ENCODE measurements around the gene ECT2.

- TF ChIP-seq CTCF (IDR thresholded peaks at IDR 0.05) (no peak), POLR2A (IDR thresholded peaks at IDR 0.05) (no peak), EP300 (IDR thresholded peaks at IDR 0.05) (no peak)
These were observed 48.3 kb upstream of the ECT2 start for GRCh38 chr3:172702256-172702655.

All from ovary (tissue), 3 donors.